K562 (cell line): ENCODE data around the gene MPI. TPM values are rescaled to one million over a fixed set of nuclear protein-coding genes. Genes with fewer than 3 reads are reported as not detected.

Experiments used
- CBFA2T2 ChIP-seq: fragments of 450-650 bp; conservative IDR thresholded peaks from 2 replicates; pipeline ENCODE4 v1.6.1; 2017; ENCODE audit warnings: mild to moderate bottlenecking
- ELF2 ChIP-seq: fragments of 250-450 bp; sonication (Bioruptor Pico); IDR thresholded peaks from 2 replicates; pipeline ENCODE4 v1.5.0; 2021; ENCODE audit warnings: mild to moderate bottlenecking
- FOXM1 ChIP-seq, 2 experiments: fragments of 450-650 bp in 1 of 2; sonication (generic) in 1 of 2; formaldehyde crosslinking in 1 of 2; IDR thresholded peaks; 2 replicates each; pipeline versions ENCODE4 v1.6.1 to v1.9.0; 2017 to 2022; ENCODE audit warnings: low read depth in 2 of 2, mild to moderate bottlenecking in 2 of 2, missing genetic modification reagents in 1 of 2, moderate library complexity in 1 of 2
- HMG20B ChIP-seq: fragments of 250-450 bp; sonication (Bioruptor Pico); IDR thresholded peaks from 2 replicates; pipeline ENCODE4 v1.5.0; 2021; ENCODE audit warnings: mild to moderate bottlenecking
- IRF2 ChIP-seq: sonication (generic); formaldehyde crosslinking; IDR thresholded peaks from 2 replicates; pipeline ENCODE4 v1.8.1; 2022; ENCODE audit warnings: mild to moderate bottlenecking, missing genetic modification reagents
- LARP7 ChIP-seq: fragments of 450-650 bp; IDR thresholded peaks from 2 replicates; pipeline ENCODE4 v1.6.1; 2016
- LEF1 ChIP-seq: fragments of 450-650 bp; IDR thresholded peaks from 2 replicates; pipeline ENCODE4 v1.6.1; 2016; ENCODE audit warnings: mild to moderate bottlenecking
- PML ChIP-seq: IDR thresholded peaks from 2 replicates; pipeline ENCODE4 v1.6.1; 2012; ENCODE audit warnings: low read length, inconsistent platforms
- POLR3A ChIP-seq: IDR thresholded peaks from 2 replicates; pipeline ENCODE4 v1.6.1; 2011; ENCODE audit warnings: borderline replicate concordance, mild to moderate bottlenecking, moderate library complexity; ENCODE audit not compliant: insufficient read length, insufficient read depth; ENCODE audit errors: extremely low read depth
- RFX1 ChIP-seq: fragments of 450-650 bp; IDR thresholded peaks from 2 replicates; pipeline ENCODE4 v1.6.1; 2016; ENCODE audit warnings: mild to moderate bottlenecking, moderate library complexity
- SPI1 ChIP-seq: IDR thresholded peaks from 2 replicates; pipeline ENCODE4 v1.6.1; 2011; ENCODE audit warnings: low read depth, low read length, control low read depth, borderline replicate concordance
- YBX1 ChIP-seq: fragments of 450-650 bp; IDR thresholded peaks from 2 replicates; pipeline ENCODE4 v1.7.1; 2016; ENCODE audit warnings: mild to moderate bottlenecking
- polyA plus RNA-seq, 8 experiments: library from polyadenylated mRNA; depleted of rRNA in 4 of 8; stranded (reverse) in 5 of 8; unstranded in 3 of 8; fragments of >200 nt; fragmentation: Nextera tagmentation in 2 of 8; fragmentation: Illumina TruSeq in 1 of 8; extraction: Ambion mirVana in 2 of 8; extraction: Trizol in 1 of 8; gene quantifications; 2 replicates each; pipeline versions ENCODE4 v1.2.1 to v1.2.3, GENCODE V29; 2011 to 2014; ENCODE audit warnings: inconsistent platforms in 1 of 8, missing spikeins in 1 of 8
- total RNA-seq, 7 experiments: library from RNA; depleted of rRNA in 6 of 7; stranded (reverse); fragments of >200 nt in 6 of 7; fragmentation: Illumina TruSeq in 2 of 7; extraction: Trizol in 2 of 7; gene quantifications; 2 replicates each; pipeline versions ENCODE4 v1.2.1 to v1.2.3, GENCODE V29; 2011 to 2021; ENCODE audit warnings: low replicate concordance in 1 of 7
- TF ChIP-seq, protein P1 (sequence below): sonication (generic); formaldehyde crosslinking; IDR thresholded peaks from 2 replicates; pipeline ENCODE4 v1.9.0; 2022; ENCODE audit warnings: mild to moderate bottlenecking, missing genetic modification reagents
- TF ChIP-seq, protein P2 (sequence below): sonication (generic); formaldehyde crosslinking; IDR thresholded peaks from 2 replicates; pipeline ENCODE4 v1.8.1; 2023; ENCODE audit warnings: missing genetic modification reagents, mild to moderate bottlenecking, borderline replicate concordance
- TF ChIP-seq, protein P3 (sequence below): fragments of 200-400 bp; formaldehyde crosslinking; IDR thresholded peaks from 2 replicates; pipeline ENCODE4 v1.6.1; 2017; ENCODE audit warnings: mild to moderate bottlenecking, low read depth, low read length, moderate library complexity
- TF ChIP-seq, protein P4 (sequence below): fragments of 250-450 bp; sonication (Bioruptor Pico); IDR thresholded peaks from 2 replicates; pipeline ENCODE4 v1.5.0; 2021; ENCODE audit warnings: mild to moderate bottlenecking, moderate library complexity

MPI gene
- total and polyA plus RNA-seq, 9 of the 15 experiments (the other 6 are each of a cell fraction or from before 2014, with no cell fraction given) = 30.7 to 105 (median 40.5) TPM

DNA sequence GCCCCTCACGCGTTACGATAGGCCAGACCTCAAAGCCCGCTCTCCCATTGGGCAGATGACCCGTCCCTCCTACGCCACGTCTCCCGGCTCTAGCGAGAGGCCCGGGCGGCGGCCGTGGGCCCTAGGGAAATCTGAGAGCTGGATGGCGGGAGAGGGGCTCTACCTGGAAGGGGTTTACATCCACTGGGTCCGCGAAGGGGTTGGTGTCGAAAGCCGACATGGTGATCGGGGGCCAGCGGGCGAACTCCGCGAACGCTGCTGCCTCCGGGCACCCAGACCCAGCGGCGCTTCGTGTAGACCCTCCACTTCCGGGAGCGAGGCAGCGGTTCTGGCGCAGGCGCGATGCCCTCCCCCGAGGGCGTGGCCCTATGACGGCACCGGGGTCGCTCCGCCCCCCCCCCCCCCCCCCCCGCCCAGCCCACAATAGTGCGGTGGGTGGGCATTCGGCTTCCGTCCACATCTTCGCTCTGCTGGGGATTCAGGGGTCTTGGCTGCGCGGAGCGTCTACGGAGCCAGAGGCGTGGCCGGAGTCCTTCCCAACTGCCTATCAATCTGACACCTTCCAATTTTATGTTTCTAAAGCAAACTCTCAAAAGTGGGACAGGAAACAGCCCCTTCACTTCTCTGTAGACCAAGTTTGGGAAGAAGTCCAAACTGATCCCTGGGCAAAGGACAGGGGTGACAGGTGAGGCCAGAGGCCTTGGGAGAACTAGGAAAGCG, 16.6 kb upstream of the MPI start, which contains the start of gene SCAMP2 (continued):
- peak; percentile 37; the same call in 1 of the 2 replicates for TF ChIP-seq FOXM1 (IDR thresholded peaks at IDR 0.05; ENCODE audit: low read depth)
- 0 out of 2 replicates have a peak, but pooled peaks have one; percentile 52 for TF ChIP-seq FOXM1 (CRISPR knock-in tag; IDR thresholded peaks at IDR 0.05; ENCODE audit: low read depth)
- peak; percentile 95 for TF ChIP-seq ELF2 (CRISPR knock-in tag)
- no peak for TF ChIP-seq CBFA2T2
- TF ChIP-seq, protein P1, sequence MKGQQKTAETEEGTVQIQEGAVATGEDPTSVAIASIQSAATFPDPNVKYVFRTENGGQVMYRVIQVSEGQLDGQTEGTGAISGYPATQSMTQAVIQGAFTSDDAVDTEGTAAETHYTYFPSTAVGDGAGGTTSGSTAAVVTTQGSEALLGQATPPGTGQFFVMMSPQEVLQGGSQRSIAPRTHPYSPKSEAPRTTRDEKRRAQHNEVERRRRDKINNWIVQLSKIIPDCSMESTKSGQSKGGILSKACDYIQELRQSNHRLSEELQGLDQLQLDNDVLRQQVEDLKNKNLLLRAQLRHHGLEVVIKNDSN (CRISPR knock-in tag) = no peak; the same call in 1 of the 2 replicates
- no peak for TF ChIP-seq IRF2
- TF ChIP-seq, protein P2, sequence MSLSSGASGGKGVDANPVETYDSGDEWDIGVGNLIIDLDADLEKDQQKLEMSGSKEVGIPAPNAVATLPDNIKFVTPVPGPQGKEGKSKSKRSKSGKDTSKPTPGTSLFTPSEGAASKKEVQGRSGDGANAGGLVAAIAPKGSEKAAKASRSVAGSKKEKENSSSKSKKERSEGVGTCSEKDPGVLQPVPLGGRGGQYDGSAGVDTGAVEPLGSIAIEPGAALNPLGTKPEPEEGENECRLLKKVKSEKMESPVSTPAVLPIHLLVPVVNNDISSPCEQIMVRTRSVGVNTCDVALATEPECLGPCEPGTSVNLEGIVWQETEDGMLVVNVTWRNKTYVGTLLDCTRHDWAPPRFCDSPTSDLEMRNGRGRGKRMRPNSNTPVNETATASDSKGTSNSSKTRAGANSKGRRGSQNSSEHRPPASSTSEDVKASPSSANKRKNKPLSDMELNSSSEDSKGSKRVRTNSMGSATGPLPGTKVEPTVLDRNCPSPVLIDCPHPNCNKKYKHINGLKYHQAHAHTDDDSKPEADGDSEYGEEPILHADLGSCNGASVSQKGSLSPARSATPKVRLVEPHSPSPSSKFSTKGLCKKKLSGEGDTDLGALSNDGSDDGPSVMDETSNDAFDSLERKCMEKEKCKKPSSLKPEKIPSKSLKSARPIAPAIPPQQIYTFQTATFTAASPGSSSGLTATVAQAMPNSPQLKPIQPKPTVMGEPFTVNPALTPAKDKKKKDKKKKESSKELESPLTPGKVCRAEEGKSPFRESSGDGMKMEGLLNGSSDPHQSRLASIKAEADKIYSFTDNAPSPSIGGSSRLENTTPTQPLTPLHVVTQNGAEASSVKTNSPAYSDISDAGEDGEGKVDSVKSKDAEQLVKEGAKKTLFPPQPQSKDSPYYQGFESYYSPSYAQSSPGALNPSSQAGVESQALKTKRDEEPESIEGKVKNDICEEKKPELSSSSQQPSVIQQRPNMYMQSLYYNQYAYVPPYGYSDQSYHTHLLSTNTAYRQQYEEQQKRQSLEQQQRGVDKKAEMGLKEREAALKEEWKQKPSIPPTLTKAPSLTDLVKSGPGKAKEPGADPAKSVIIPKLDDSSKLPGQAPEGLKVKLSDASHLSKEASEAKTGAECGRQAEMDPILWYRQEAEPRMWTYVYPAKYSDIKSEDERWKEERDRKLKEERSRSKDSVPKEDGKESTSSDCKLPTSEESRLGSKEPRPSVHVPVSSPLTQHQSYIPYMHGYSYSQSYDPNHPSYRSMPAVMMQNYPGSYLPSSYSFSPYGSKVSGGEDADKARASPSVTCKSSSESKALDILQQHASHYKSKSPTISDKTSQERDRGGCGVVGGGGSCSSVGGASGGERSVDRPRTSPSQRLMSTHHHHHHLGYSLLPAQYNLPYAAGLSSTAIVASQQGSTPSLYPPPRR (CRISPR knock-in tag) = no peak
- TF ChIP-seq, protein P3, sequence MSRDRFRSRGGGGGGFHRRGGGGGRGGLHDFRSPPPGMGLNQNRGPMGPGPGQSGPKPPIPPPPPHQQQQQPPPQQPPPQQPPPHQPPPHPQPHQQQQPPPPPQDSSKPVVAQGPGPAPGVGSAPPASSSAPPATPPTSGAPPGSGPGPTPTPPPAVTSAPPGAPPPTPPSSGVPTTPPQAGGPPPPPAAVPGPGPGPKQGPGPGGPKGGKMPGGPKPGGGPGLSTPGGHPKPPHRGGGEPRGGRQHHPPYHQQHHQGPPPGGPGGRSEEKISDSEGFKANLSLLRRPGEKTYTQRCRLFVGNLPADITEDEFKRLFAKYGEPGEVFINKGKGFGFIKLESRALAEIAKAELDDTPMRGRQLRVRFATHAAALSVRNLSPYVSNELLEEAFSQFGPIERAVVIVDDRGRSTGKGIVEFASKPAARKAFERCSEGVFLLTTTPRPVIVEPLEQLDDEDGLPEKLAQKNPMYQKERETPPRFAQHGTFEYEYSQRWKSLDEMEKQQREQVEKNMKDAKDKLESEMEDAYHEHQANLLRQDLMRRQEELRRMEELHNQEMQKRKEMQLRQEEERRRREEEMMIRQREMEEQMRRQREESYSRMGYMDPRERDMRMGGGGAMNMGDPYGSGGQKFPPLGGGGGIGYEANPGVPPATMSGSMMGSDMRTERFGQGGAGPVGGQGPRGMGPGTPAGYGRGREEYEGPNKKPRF = no peak
- no peak for TF ChIP-seq LEF1
- no peak for TF ChIP-seq POLR3A
- no peak for TF ChIP-seq LARP7
- no peak for TF ChIP-seq HMG20B (CRISPR knock-in tag)
- no peak for TF ChIP-seq YBX1
- TF ChIP-seq, protein P4, sequence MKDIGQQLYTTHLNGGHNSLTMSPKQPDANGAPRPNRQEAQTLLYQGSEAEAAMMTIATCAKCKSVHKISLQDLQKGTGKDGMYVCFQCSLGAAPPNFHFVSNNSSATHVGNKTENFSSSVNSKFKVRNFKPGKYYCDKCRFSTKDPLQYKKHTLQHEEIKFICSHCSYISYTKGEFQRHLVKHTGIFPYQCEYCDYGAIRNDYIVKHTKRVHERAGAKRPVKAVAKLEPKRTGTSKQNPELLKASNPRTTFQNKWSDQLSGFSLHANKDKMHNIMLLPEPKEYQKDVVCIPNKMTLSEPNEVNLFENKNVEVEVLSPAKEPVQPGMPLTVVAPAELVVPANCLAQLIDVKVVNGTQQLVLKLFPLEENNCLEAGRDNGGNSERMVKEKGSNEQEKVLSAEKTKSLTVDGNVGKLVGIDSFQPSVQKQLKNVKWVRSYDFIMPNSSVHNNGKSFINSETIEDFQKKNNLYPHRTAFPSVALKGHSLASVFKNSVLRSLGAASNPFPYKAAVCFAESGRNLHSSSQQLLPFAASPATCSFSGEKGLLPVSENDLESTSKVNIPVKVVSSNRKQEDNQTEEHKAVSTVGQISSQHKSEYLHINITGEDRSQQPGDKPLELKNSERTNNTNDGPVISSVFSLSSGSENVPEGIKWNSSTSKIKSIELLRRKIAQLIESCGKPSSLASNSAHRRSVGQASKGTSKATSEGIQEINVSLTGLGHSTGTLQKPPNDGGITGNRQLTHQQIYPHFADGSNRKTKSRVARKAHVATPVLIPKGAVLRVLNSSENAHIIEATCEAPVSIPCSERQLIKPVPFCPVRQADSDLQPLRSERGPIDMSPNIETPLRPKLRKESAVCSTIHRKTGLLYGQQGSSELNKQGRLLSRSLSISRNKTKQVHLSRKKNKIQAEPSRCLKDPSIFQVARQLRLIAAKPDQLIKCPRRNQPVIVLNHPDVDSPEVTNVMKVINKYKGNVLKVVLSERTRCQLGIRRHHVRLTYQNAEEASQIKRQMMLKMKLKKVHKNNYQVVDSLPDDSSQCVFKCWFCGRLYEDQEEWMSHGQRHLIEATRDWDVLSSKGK = no peak
- no peak for TF ChIP-seq SPI1
- no peak for TF ChIP-seq RFX1
- TF ChIP-seq PML = peak; percentile 73; the same call in 1 of the 2 replicates
